Measurements from ENCODE around the gene SEMA3A.

GRCh38 chr7:83941300-83941699 is 253.3 kb downstream of the SEMA3A start:
- TF ChIP-seq CTCF (conservative IDR thresholded peaks at IDR 0.05) (no peak), EZH2 (IDR thresholded peaks at IDR 0.05; ENCODE audit: low read depth) (no peak)

All from PC-9 (cell line).